ENCODE results near the gene ERC1.
"Not testable (repeated sequence)": the region's sequence is repeated elsewhere in the genome, so short reads cannot be mapped to it uniquely, and the experiment has no call there.

ERC1 gene

GRCh38 chr12:1020389-1020788 lies 29.4 kb downstream of the ERC1 start:
- Mint-ChIP-seq H3K36me3 (ENCODE audit: low read depth) (peaks cover 24% of the 10 kb centered on the region), H3K4me3 (no peak overlapping the region), H3K9me3 (peaks cover 17% of the 10 kb centered on the region), H3K27me3 (no peaks in the 10 kb centered on the region), H3K4me1 (ENCODE audit: low read depth) (peaks cover 12% of the 10 kb centered on the region), H3K27ac (no peak overlapping the region)
- intact Hi-C loops (cut with micrococcal nuclease): no loop called here

GRCh38 chr12:1022032-1022970 lies 31.3 kb downstream of the ERC1 start:
- H3K4me1 Mint-ChIP-seq (ENCODE audit: low read depth): peaks cover 12% of the 10 kb centered on the region
- H3K9me3 Mint-ChIP-seq: peaks cover 17% of the 10 kb centered on the region
- no peak overlapping the region for H3K27ac Mint-ChIP-seq
- H3K27me3 Mint-ChIP-seq: no peaks in the 10 kb centered on the region
- peaks cover 26% of the 10 kb centered on the region for H3K36me3 Mint-ChIP-seq (ENCODE audit: low read depth)
- intact Hi-C loops (cut with micrococcal nuclease): no loop called here
- H3K4me3 Mint-ChIP-seq: no peak overlapping the region

GRCh38 chr12:1030779-1031178 lies 39.8 kb downstream of the ERC1 start:
- Mint-ChIP-seq H3K36me3 (ENCODE audit: low read depth) (peaks cover 48% of the 10 kb centered on the region), H3K27ac (no peak overlapping the region), H3K4me1 (ENCODE audit: low read depth) (no peaks in the 10 kb centered on the region), H3K27me3 (no peaks in the 10 kb centered on the region), H3K9me3 (no peaks in the 10 kb centered on the region), H3K4me3 (no peak overlapping the region)
- intact Hi-C loops (cut with micrococcal nuclease): no loop called here

- H3K9me3 Mint-ChIP-seq: no peaks in the 10 kb centered on the region
- intact Hi-C loops (cut with micrococcal nuclease): no loop called here
These were observed 43.2 kb downstream of the ERC1 start for GRCh38 chr12:1034243-1034642.

GRCh38 chr12:1034751-1035457 lies 43.9 kb downstream of the ERC1 start:
- Mint-ChIP-seq H3K27ac (no peak overlapping the region), H3K4me1 (ENCODE audit: low read depth) (no peaks in the 10 kb centered on the region), H3K27me3 (no peaks in the 10 kb centered on the region), H3K4me3 (no peak overlapping the region), H3K36me3 (ENCODE audit: low read depth) (peaks cover 47% of the 10 kb centered on the region), H3K9me3 (no peaks in the 10 kb centered on the region)
- intact Hi-C loops (cut with micrococcal nuclease): no loop called here

More at GRCh38 chr12:1034243-1034642, 43.2 kb downstream of the ERC1 start:
- H3K4me3 Mint-ChIP-seq: no peak overlapping the region
- H3K27me3 Mint-ChIP-seq: no peaks in the 10 kb centered on the region
- H3K27ac Mint-ChIP-seq: no peak overlapping the region
- H3K36me3 Mint-ChIP-seq (ENCODE audit: low read depth): peaks cover 54% of the 10 kb centered on the region
- H3K4me1 Mint-ChIP-seq (ENCODE audit: low read depth): no peaks in the 10 kb centered on the region

- H3K27ac Mint-ChIP-seq: no peak overlapping the region
- no peaks in the 10 kb centered on the region for H3K9me3 Mint-ChIP-seq
- H3K4me3 Mint-ChIP-seq: no peak overlapping the region
- peaks cover under 1% of the 10 kb centered on the region for H3K4me1 Mint-ChIP-seq (ENCODE audit: low read depth)
- H3K27me3 Mint-ChIP-seq: no peaks in the 10 kb centered on the region
- H3K36me3 Mint-ChIP-seq (ENCODE audit: low read depth): peaks cover 34% of the 10 kb centered on the region
- intact Hi-C loops (cut with micrococcal nuclease): loop anchor here (10.0 kb wide), 1 partner anchor 47 kb away; the partner anchor contains the start of gene ERC1
These were observed 50.5 kb downstream of the ERC1 start for GRCh38 chr12:1041478-1041877.

GRCh38 chr12:1044199-1044598 lies 53.2 kb downstream of the ERC1 start:
- peaks cover 18% of the 10 kb centered on the region for H3K4me1 Mint-ChIP-seq (ENCODE audit: low read depth)
- no peak overlapping the region for H3K4me3 Mint-ChIP-seq
- H3K9me3 Mint-ChIP-seq: no peaks in the 10 kb centered on the region
- no peaks in the 10 kb centered on the region for H3K27me3 Mint-ChIP-seq
- intact Hi-C loops (cut with micrococcal nuclease): loop anchor here (10.0 kb wide), 1 partner anchor 49 kb away; the partner anchor contains the start of gene ERC1
- H3K27ac Mint-ChIP-seq: no peak overlapping the region
- H3K36me3 Mint-ChIP-seq (ENCODE audit: low read depth): peaks cover 13% of the 10 kb centered on the region

- H3K27me3 Mint-ChIP-seq: no peaks in the 10 kb centered on the region
- H3K4me1 Mint-ChIP-seq (ENCODE audit: low read depth): peaks cover 20% of the 10 kb centered on the region
- H3K36me3 Mint-ChIP-seq (ENCODE audit: low read depth): peaks cover 13% of the 10 kb centered on the region
- H3K9me3 Mint-ChIP-seq: no peaks in the 10 kb centered on the region
- intact Hi-C loops (cut with micrococcal nuclease): loop anchor here (10.0 kb wide), 1 partner anchor 50 kb away; the partner anchor contains the start of gene ERC1
- no peak overlapping the region for H3K27ac Mint-ChIP-seq
- H3K4me3 Mint-ChIP-seq: no peak overlapping the region
These were observed 53.7 kb downstream of the ERC1 start for GRCh38 chr12:1044696-1045095.

GRCh38 chr12:1046727-1047126 lies 55.7 kb downstream of the ERC1 start:
- peaks cover 1% of the 10 kb centered on the region for H3K36me3 Mint-ChIP-seq (ENCODE audit: low read depth)
- no peaks in the 10 kb centered on the region for H3K27me3 Mint-ChIP-seq
- no peak overlapping the region for H3K4me3 Mint-ChIP-seq
- no peak overlapping the region for H3K27ac Mint-ChIP-seq
- H3K9me3 Mint-ChIP-seq: no peaks in the 10 kb centered on the region
- intact Hi-C loops (cut with micrococcal nuclease): loop anchor here (10.0 kb wide), 1 partner anchor 52 kb away; the partner anchor contains the start of gene ERC1
- H3K4me1 Mint-ChIP-seq (ENCODE audit: low read depth): peaks cover 26% of the 10 kb centered on the region

- H3K4me3 Mint-ChIP-seq: peak overlapping the region; percentile 75
- H3K36me3 Mint-ChIP-seq (ENCODE audit: low read depth): no peaks in the 10 kb centered on the region
- intact Hi-C loops (cut with micrococcal nuclease): loop anchor here (10.0 kb wide), 1 partner anchor 53 kb away; the partner anchor contains the start of gene ERC1
- H3K27me3 Mint-ChIP-seq: no peaks in the 10 kb centered on the region
- H3K9me3 Mint-ChIP-seq: no peaks in the 10 kb centered on the region
- peak overlapping the region; percentile 88 for H3K27ac Mint-ChIP-seq
- peaks cover 26% of the 10 kb centered on the region for H3K4me1 Mint-ChIP-seq (ENCODE audit: low read depth)
These were observed 57.1 kb downstream of the ERC1 start for GRCh38 chr12:1047898-1048660.

GRCh38 chr12:1050059-1050707 lies 59.2 kb downstream of the ERC1 start:
- intact Hi-C loops (cut with micrococcal nuclease): no loop called here
- H3K36me3 Mint-ChIP-seq (ENCODE audit: low read depth): no peaks in the 10 kb centered on the region
- no peaks in the 10 kb centered on the region for H3K27me3 Mint-ChIP-seq
- H3K4me1 Mint-ChIP-seq (ENCODE audit: low read depth): peaks cover 30% of the 10 kb centered on the region
- H3K9me3 Mint-ChIP-seq: no peaks in the 10 kb centered on the region
- H3K4me3 Mint-ChIP-seq: no peak overlapping the region
- H3K27ac Mint-ChIP-seq: peak overlapping the region; percentile 60

- H3K27me3 Mint-ChIP-seq; H3K4me3 Mint-ChIP-seq; H3K36me3 Mint-ChIP-seq (ENCODE audit: low read depth); H3K9me3 Mint-ChIP-seq; H3K27ac Mint-ChIP-seq; intact Hi-C loops (cut with micrococcal nuclease): not testable (repeated sequence)
- H3K4me1 Mint-ChIP-seq (ENCODE audit: low read depth): peaks cover 28% of the 10 kb centered on the region
These were observed 60.6 kb downstream of the ERC1 start for GRCh38 chr12:1051672-1052071.

GRCh38 chr12:1053690-1054089 lies 62.7 kb downstream of the ERC1 start:
- H3K4me1 Mint-ChIP-seq (ENCODE audit: low read depth): peaks cover 18% of the 10 kb centered on the region
- H3K9me3 Mint-ChIP-seq: peaks cover 8% of the 10 kb centered on the region
- intact Hi-C loops (cut with micrococcal nuclease): no loop called here
- no peak overlapping the region for H3K27ac Mint-ChIP-seq
- no peak overlapping the region for H3K4me3 Mint-ChIP-seq
- no peaks in the 10 kb centered on the region for H3K27me3 Mint-ChIP-seq
- peaks cover 10% of the 10 kb centered on the region for H3K36me3 Mint-ChIP-seq (ENCODE audit: low read depth)
